RWPE1 (cell line): ENCODE data around the gene PYDC1.

Experiments used
- CTCF ChIA-PET: fragments of 350-600 bp; sonication (Branson Sonifier 250); formaldehyde crosslinking; extraction: SDS; loops from one replicate; lab custom pipeline; 2021; lab: Yijun Ruan, JAX
- POLR2A ChIA-PET: fragments of 400-600 bp; formaldehyde crosslinking; extraction: SDS; loops from one replicate; lab custom pipeline; 2020; ENCODE audit warnings: antibody characterized with exemption; ENCODE audit not compliant: low non-redundant PET; lab: Yijun Ruan, JAX
- DNase-seq: peaks from one replicate; pipeline ENCODE4 v3.0.0; 2012; ENCODE audit warnings: low spot score
- H3K27ac ChIP-seq: fragments of 450-650 bp; 2 replicates; pipeline ENCODE4 v1.5.1; 2017
- CTCF ChIP-seq: fragments of 450-650 bp; conservative IDR thresholded peaks from 2 replicates; pipeline ENCODE4 v1.5.1; 2017; ENCODE audit warnings: low read depth, mild to moderate bottlenecking

The PYDC1 gene

GRCh38 chr16:31243734-31244670 lies 27.1 kb upstream of the PYDC1 start:
- TF ChIP-seq CTCF: no peak
- DNase-seq: no peak
- ChIA-PET CTCF (no interaction called here), POLR2A (interaction anchor here (0.6 kb wide), 1 partner anchor 20 kb away, joined by 4 read pairs; no protein-coding TSS in a partner anchor)
- no peak overlapping the region for H3K27ac ChIP-seq

- POLR2A ChIA-PET: no interaction called here
- no peak overlapping the region for H3K27ac ChIP-seq
- CTCF ChIA-PET: interaction anchor here (0.9 kb wide), 1 partner anchor 60 kb away, joined by 4 read pairs; no protein-coding TSS in a partner anchor
- no peak for DNase-seq
- no peak for TF ChIP-seq CTCF
Observed at GRCh38 chr16:31242206-31242605, 25.3 kb upstream of the PYDC1 start.

GRCh38 chr16:31238041-31238440 lies 21.1 kb upstream of the PYDC1 start:
- ChIA-PET POLR2A (no interaction called here), CTCF (no interaction called here)
- DNase-seq: no peak
- H3K27ac ChIP-seq: no peak overlapping the region
- no peak for TF ChIP-seq CTCF

GRCh38 chr16:31229501-31229900 lies 12.6 kb upstream of the PYDC1 start:
- POLR2A ChIA-PET: no interaction called here
- CTCF ChIA-PET: no interaction called here
- TF ChIP-seq CTCF: no peak
- H3K27ac ChIP-seq: no peak overlapping the region
- no peak for DNase-seq

GRCh38 chr16:31228206-31228605 lies 11.3 kb upstream of the PYDC1 start:
- TF ChIP-seq CTCF: no peak
- ChIA-PET CTCF (no interaction called here), POLR2A (no interaction called here)
- DNase-seq: no peak
- no peak overlapping the region for H3K27ac ChIP-seq

- ChIA-PET CTCF (no interaction called here), POLR2A (no interaction called here)
- H3K27ac ChIP-seq: no peak overlapping the region
- no peak for DNase-seq
- no peak for TF ChIP-seq CTCF
Observed at GRCh38 chr16:31225193-31225592, 8.3 kb upstream of the PYDC1 start.
